DND-41 (cell line): ENCODE data around the gene PREX1.

Experiments
- CTCF ChIP-seq: IDR thresholded peaks from 2 replicates; pipeline ENCODE4 v1.5.1; 2012; ENCODE audit warnings: borderline replicate concordance, low read length, moderate library complexity, mild to moderate bottlenecking; ENCODE audit not compliant: poor library complexity, severe bottlenecking; ENCODE audit errors: extremely low read depth
- EZH2 ChIP-seq: IDR thresholded peaks from 3 replicates; pipeline ENCODE4 v1.6.1; 2012; ENCODE audit warnings: borderline replicate concordance, low read depth, mild to moderate bottlenecking, moderate library complexity, low read length, inconsistent platforms; ENCODE audit not compliant: severe bottlenecking

GRCh38 chr20:48632825-48633619 lies 194.8 kb downstream of the PREX1 start:
- TF ChIP-seq CTCF (no peak), EZH2 (no peak)
